DOHH2 (cell line): ENCODE data around the gene SNRNP35.

ENCODE experiments used
- EZH2phosphoT487 ChIP-seq: fragments of 200-600 bp; sonication (generic); IDR thresholded peaks from 2 replicates; pipeline ENCODE4 v1.6.1; 2017; ENCODE audit warnings: borderline replicate concordance, mild to moderate bottlenecking, antibody characterized with exemption, low read length, moderate library complexity, mixed read lengths
- TF ChIP-seq, protein P1 (sequence below): fragments of 200-600 bp; sonication (generic); IDR thresholded peaks from one replicate; pipeline ENCODE4 v1.5.1; 2014; ENCODE audit warnings: antibody characterized with exemption, mild to moderate bottlenecking, low read depth, low read length; ENCODE audit not compliant: poor library complexity, severe bottlenecking

- TF ChIP-seq, protein P1, sequence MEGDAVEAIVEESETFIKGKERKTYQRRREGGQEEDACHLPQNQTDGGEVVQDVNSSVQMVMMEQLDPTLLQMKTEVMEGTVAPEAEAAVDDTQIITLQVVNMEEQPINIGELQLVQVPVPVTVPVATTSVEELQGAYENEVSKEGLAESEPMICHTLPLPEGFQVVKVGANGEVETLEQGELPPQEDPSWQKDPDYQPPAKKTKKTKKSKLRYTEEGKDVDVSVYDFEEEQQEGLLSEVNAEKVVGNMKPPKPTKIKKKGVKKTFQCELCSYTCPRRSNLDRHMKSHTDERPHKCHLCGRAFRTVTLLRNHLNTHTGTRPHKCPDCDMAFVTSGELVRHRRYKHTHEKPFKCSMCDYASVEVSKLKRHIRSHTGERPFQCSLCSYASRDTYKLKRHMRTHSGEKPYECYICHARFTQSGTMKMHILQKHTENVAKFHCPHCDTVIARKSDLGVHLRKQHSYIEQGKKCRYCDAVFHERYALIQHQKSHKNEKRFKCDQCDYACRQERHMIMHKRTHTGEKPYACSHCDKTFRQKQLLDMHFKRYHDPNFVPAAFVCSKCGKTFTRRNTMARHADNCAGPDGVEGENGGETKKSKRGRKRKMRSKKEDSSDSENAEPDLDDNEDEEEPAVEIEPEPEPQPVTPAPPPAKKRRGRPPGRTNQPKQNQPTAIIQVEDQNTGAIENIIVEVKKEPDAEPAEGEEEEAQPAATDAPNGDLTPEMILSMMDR, result no peak
- no peak for TF ChIP-seq EZH2phosphoT487
Measured at GRCh38 chr12:123471374-123472068, 13.6 kb downstream of the SNRNP35 start.
